Parathyroid adenoma (tissue), 2 donors: ENCODE results near the gene ATOH8.

Experiments
- H2AFZ ChIP-seq: fragments of 300-600 bp; sonication (generic); one replicate; pipeline ENCODE4 v1.7.0; 2017; ENCODE audit warnings: antibody characterized with exemption, mild to moderate bottlenecking
- H3K27ac ChIP-seq: fragments of 300-600 bp; sonication (generic); one replicate; pipeline ENCODE4 v1.7.0; 2017
- H3K27me3 ChIP-seq: fragments of 300-600 bp; sonication (generic); one replicate; pipeline ENCODE4 v1.7.0; 2017; ENCODE audit warnings: low read length; ENCODE audit not compliant: control insufficient read depth, insufficient read depth
- H3K36me3 ChIP-seq: fragments of 300-600 bp; sonication (generic); one replicate; pipeline ENCODE4 v1.7.0; 2017; ENCODE audit warnings: low read length; ENCODE audit not compliant: control insufficient read depth, insufficient read depth
- H3K4me1 ChIP-seq: fragments of 300-600 bp; sonication (generic); one replicate; pipeline ENCODE4 v1.7.0; 2017; ENCODE audit warnings: control low read depth
- H3K4me2 ChIP-seq: fragments of 300-600 bp; sonication (generic); one replicate; pipeline ENCODE4 v1.7.0; 2017; ENCODE audit warnings: low read length
- H3K4me3 ChIP-seq: fragments of 300-600 bp; sonication (generic); one replicate; pipeline ENCODE4 v1.7.0; 2017; ENCODE audit warnings: low read depth, low read length
- H3K79me2 ChIP-seq: fragments of 300-600 bp; sonication (generic); one replicate; pipeline ENCODE4 v1.7.0; 2017; ENCODE audit warnings: control low read depth
- H3K9ac ChIP-seq: fragments of 300-600 bp; sonication (generic); one replicate; pipeline ENCODE4 v1.7.0; 2017; ENCODE audit warnings: mild to moderate bottlenecking
- H3K9me3 ChIP-seq: fragments of 300-600 bp; sonication (generic); one replicate; pipeline ENCODE4 v1.7.0; 2017; ENCODE audit warnings: low read length; ENCODE audit not compliant: control insufficient read depth
- TF ChIP-seq, protein P1 (sequence below): fragments of 300-600 bp; sonication (generic); IDR thresholded peaks from one replicate; pipeline ENCODE4 v1.7.0; 2017; ENCODE audit warnings: antibody characterized with exemption, mild to moderate bottlenecking
- donor health status: primary hyperparathyroidism.

The ATOH8 gene

DNA sequence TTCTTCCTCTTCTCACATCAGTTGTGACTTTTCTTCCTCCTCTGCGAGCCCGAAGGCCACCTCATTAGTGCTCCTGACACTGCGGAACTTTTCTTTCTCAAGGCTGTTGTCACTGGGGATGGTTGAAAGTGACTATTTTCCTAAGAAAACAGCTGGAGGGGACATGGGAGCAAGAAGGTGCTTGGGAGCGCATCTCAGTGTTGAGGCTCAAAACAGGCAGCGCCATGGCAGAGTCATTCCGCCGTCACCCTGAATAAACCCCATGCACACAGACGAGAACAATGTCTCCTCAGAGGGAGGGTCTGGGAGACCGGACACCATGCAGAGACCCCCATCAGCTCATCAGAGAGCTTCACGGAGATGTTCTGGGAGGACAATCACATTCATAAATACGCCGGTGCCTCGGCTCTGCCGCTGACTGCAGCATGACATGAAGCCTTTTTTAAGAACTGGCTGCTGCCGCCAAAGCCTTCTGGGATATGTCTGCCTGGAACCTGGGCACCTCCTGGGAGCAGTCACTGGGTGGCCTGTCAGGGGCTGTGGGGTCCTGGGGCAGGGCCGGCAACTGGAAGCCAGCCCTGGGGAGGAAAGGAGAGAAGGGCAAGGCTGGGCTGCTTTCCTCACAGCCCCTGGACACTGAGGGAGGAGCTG, 19.2 kb downstream of the ATOH8 start:
- Histone ChIP-seq H3K79me2 (no peaks in the 10 kb centered on the region), H3K4me2 (no peak overlapping the region), H3K9ac (no peak overlapping the region), H3K36me3 (no peaks in the 10 kb centered on the region), H2AFZ (no peak overlapping the region), H3K27ac (peak overlapping the region; percentile 15), H3K9me3 (no peaks in the 10 kb centered on the region), H3K4me3 (no peak overlapping the region), H3K4me1 (peaks cover 15% of the 10 kb centered on the region), H3K27me3 (no peaks in the 10 kb centered on the region)
- TF ChIP-seq, protein P1, sequence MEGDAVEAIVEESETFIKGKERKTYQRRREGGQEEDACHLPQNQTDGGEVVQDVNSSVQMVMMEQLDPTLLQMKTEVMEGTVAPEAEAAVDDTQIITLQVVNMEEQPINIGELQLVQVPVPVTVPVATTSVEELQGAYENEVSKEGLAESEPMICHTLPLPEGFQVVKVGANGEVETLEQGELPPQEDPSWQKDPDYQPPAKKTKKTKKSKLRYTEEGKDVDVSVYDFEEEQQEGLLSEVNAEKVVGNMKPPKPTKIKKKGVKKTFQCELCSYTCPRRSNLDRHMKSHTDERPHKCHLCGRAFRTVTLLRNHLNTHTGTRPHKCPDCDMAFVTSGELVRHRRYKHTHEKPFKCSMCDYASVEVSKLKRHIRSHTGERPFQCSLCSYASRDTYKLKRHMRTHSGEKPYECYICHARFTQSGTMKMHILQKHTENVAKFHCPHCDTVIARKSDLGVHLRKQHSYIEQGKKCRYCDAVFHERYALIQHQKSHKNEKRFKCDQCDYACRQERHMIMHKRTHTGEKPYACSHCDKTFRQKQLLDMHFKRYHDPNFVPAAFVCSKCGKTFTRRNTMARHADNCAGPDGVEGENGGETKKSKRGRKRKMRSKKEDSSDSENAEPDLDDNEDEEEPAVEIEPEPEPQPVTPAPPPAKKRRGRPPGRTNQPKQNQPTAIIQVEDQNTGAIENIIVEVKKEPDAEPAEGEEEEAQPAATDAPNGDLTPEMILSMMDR: no peak

- H3K4me3 ChIP-seq: no peak overlapping the region
- H3K9ac ChIP-seq: no peak overlapping the region
- H3K36me3 ChIP-seq: no peaks in the 10 kb centered on the region
- H3K9me3 ChIP-seq: no peaks in the 10 kb centered on the region
- no peak overlapping the region for H3K4me2 ChIP-seq
- no peaks in the 10 kb centered on the region for H3K79me2 ChIP-seq
- H2AFZ ChIP-seq: no peak overlapping the region
- H3K4me1 ChIP-seq: peaks cover 12% of the 10 kb centered on the region
- no peaks in the 10 kb centered on the region for H3K27me3 ChIP-seq
- TF ChIP-seq, protein P1: no peak
- no peak overlapping the region for H3K27ac ChIP-seq
Measured at GRCh38 chr2:85773692-85774091, 19.9 kb downstream of the ATOH8 start.

DNA sequence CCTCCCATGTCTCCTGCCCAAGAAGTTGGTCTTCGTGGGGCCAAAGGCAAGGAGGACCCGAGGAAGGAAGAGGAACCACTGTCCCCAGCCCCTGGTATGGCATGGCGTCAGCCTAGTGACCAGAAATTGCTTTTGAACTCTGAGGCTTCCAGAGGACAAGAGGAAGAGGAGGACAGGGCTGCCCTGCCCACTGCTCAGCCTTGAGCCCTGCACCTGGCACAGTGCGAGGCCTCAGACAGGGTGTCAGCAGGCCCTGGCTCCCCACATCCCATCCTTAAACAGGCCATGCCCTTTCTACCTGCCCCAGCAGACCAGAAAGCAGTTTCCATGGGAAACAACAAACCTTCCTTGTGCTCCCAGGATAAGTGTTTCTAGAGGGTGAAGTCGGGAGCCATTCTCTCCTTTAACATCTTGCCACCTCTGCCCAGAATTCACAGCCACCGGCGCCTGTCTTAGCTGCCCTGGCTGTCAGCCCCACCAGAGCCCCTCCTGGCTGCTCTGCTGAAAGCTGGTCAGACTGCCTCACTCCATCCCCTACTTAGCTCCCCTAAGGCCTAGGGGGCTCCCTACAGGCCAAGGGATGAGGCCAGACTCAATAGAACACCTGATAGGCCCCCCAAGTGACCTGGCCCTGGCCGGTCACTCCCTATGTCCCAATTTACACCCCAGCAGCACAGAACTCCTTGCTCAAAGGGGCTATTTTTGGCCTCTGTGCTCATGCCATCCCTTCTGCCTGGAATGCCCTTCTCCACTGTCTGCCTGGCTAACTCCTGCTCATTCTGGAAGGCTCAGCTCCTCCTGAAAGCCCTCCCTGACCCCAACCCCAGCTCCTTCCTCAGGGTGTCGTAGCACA, 20.6 kb downstream of the ATOH8 start:
- Histone ChIP-seq H3K79me2 (no peaks in the 10 kb centered on the region), H3K4me2 (no peak overlapping the region), H2AFZ (no peak overlapping the region), H3K4me1 (peaks cover 5% of the 10 kb centered on the region), H3K36me3 (no peaks in the 10 kb centered on the region), H3K27me3 (no peaks in the 10 kb centered on the region), H3K9ac (no peak overlapping the region), H3K27ac (no peak overlapping the region), H3K9me3 (no peaks in the 10 kb centered on the region), H3K4me3 (no peak overlapping the region)
- TF ChIP-seq, protein P1: no peak

DNA sequence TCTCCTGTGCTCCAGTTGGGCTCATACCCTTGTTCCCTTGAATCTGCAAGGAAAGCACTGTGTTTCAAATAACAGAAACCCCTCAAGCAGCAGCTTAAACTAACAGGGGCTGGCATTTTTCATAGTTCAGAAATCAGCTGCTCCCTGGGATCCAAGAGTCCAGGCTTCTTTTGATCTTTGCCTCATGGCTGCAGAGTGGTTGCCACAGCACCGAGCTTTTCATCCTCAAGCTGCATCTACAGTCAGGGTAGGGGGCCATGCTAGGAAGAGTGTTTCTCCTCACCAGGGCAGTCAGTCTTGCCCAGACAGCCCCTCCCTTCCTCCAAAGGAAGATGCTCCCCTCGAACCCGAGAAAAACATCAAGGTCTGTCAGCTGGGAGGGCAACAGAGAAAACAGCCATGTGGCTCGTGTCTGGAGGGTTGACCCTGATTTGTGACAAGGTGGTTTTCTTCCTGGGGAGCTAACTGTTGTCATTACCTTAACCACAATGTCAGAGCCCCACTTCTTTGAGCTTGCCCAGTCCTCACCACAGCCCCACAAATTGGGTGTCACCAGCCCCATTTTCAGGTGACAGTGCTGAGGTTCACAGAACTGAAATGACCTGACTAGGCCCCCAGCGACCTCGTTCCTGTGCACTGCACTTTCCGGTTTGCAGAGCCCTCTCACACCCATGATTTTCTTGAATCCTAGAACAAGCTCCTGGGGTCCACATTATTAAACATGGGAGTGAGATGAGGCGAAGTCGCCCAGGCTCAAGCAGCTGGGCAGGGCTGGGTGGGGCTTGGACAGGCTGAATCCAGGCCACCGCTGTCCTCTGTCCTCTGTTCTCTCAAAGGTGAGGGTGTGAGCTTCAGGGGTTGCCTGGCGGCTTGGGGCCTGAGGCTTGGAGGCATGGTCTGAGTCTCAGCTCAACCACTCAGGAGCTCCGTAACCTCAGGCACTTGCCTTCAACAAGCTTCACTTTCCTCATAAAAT, 21.9 kb downstream of the ATOH8 start:
- Histone ChIP-seq H3K36me3 (no peaks in the 10 kb centered on the region), H3K9me3 (no peaks in the 10 kb centered on the region), H2AFZ (no peak overlapping the region), H3K4me1 (peaks cover 5% of the 10 kb centered on the region), H3K4me2 (no peak overlapping the region), H3K9ac (no peak overlapping the region), H3K4me3 (no peak overlapping the region), H3K27ac (no peak overlapping the region), H3K27me3 (no peaks in the 10 kb centered on the region), H3K79me2 (no peaks in the 10 kb centered on the region)
- TF ChIP-seq, protein P1: no peak
